Left lung (tissue), 10 donors: ENCODE measurements around the gene NME5. TPM values are rescaled to one million over a fixed set of nuclear protein-coding genes. Genes with fewer than 3 reads are reported as not detected.
"Not testable (repeated sequence)": the region's sequence is repeated elsewhere in the genome, so short reads cannot be mapped to it uniquely, and the experiment has no call there.

Experiments used
- ATAC-seq: fragments of 200-7000 bp; cut with Tn5 transposase; one replicate; pipeline ENCODE4 v1.9.1; 2020; ENCODE audit warnings: moderate library complexity
- DNase-seq, 4 donors: peaks; one replicate each; pipeline ENCODE4 v3.0.0-alpha.2; 2013 to 2020
- H3K27ac ChIP-seq, 2 donors: fragments of 200-600 bp; sonication (generic) in 1 of 2; one replicate each; pipeline versions ENCODE4 v1.5.0 to v1.8.0; 2020 to 2021
- H3K27me3 ChIP-seq, 2 donors: fragments of 200-600 bp; sonication (generic) in 1 of 2; one replicate each; pipeline versions ENCODE4 v1.5.0 to v1.8.0; 2020 to 2021
- H3K36me3 ChIP-seq, 2 donors: fragments of 200-600 bp; sonication (generic) in 1 of 2; one replicate each; pipeline versions ENCODE4 v1.5.0 to v1.8.0; 2020 to 2021
- H3K4me1 ChIP-seq, 2 donors: fragments of 200-600 bp; one replicate each; pipeline ENCODE4 v1.8.0; 2021
- H3K4me3 ChIP-seq, 2 donors: fragments of 200-600 bp; sonication (generic) in 1 of 2; one replicate each; pipeline versions ENCODE4 v1.5.0 to v1.8.0; 2020 to 2021; ENCODE audit warnings: mild to moderate bottlenecking in 1 of 2
- H3K9me3 ChIP-seq, 2 donors: fragments of 200-600 bp; sonication (generic) in 1 of 2; one replicate each; pipeline versions ENCODE4 v1.5.0 to v1.8.0; 2020 to 2021
- intact Hi-C, 2 donors: fragments of 100-400 bp; cut with DNase I; formaldehyde crosslinking; loops; one replicate each; pipeline versions ENCODE4 v1.11.2 to v1.14.2; 2022
- polyA plus RNA-seq, 6 donors: library from polyadenylated mRNA; unstranded; fragments of 120-200 nt; gene quantifications; one replicate each; pipeline ENCODE4 v1.2.1, GENCODE V29; 2013; ENCODE audit not compliant: insufficient read length in 6 of 6
- total RNA-seq, 2 donors: library from RNA; stranded (reverse); fragmentation: NEBNext Ultra II Directional; extraction: Animal tissue kit (Norgen Biotek cat#: 25700); gene quantifications; one replicate each; pipeline ENCODE4 v1.2.1, GENCODE V29; 2021
- TF ChIP-seq, protein P1 (sequence below), 2 donors: fragments of 200-600 bp; sonication (generic) in 1 of 2; IDR thresholded peaks; one replicate each; pipeline versions ENCODE4 v1.5.0 to v1.8.0; 2021; ENCODE audit warnings: antibody characterized with exemption in 2 of 2
- donor health status: DM: no; HTN: yes; CAD: no.
- donor health status: DM: no; HTN: no; CAD: no.

The NME5 gene
- total and polyA plus RNA-seq, 8 donors: 5.9 to 13.0 (median 10.3) TPM

DNA sequence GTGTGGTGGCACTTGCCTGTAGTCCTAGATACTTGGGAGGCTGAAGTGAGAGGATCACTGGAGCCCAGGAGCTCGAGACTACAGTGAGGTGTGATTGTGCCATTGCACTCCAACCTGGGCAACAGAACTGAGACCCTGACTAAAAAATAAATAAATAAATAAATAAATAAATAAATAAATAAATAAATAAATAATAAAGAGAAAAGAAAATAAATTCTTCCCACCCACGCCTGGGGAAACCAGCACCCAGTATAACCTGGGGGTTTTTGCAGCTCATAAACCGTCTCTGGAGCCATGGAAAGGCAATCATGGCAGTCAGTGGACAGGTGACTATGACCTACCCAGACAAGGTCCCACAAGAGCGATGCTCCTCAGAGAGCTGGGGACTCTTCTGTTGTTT lies 47.5 kb downstream of the NME5 start:
- H3K4me3 ChIP-seq: no peak overlapping the region
- H3K27ac ChIP-seq: no peak overlapping the region
- no peaks in the 10 kb centered on the region for H3K9me3 ChIP-seq
- DNase-seq: no peak
- intact Hi-C loops: no loop called here
- TF ChIP-seq, protein P1, sequence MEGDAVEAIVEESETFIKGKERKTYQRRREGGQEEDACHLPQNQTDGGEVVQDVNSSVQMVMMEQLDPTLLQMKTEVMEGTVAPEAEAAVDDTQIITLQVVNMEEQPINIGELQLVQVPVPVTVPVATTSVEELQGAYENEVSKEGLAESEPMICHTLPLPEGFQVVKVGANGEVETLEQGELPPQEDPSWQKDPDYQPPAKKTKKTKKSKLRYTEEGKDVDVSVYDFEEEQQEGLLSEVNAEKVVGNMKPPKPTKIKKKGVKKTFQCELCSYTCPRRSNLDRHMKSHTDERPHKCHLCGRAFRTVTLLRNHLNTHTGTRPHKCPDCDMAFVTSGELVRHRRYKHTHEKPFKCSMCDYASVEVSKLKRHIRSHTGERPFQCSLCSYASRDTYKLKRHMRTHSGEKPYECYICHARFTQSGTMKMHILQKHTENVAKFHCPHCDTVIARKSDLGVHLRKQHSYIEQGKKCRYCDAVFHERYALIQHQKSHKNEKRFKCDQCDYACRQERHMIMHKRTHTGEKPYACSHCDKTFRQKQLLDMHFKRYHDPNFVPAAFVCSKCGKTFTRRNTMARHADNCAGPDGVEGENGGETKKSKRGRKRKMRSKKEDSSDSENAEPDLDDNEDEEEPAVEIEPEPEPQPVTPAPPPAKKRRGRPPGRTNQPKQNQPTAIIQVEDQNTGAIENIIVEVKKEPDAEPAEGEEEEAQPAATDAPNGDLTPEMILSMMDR (IDR thresholded peaks at IDR 0.05): no peak
- H3K27me3 ChIP-seq: peaks cover 0 to 5% of the 10 kb centered on the region in 2 donors
- H3K4me1 ChIP-seq: peaks cover 0 to 4% of the 10 kb centered on the region in 2 donors
- no peaks in the 10 kb centered on the region for H3K36me3 ChIP-seq
- ATAC-seq: no peak

DNA sequence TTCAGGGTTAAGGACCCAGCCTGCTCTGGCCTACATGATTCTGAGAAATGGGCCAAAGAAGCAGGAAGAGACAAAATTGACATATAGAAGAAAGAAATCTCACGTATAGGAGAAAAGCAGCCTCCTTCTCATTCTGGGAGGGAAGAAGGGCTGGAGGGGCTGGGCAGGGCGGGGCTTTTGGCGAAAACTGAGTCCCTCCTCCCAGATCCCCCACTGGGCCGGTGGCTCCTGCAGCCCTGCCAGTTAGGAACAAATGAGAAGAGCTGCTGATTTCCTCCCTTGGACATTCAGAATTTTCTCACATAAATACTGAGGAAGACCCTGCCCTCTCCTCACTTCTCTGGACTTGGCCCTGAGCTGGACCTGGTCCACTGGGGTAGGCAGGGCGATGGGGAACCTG lies 55.5 kb downstream of the NME5 start, which contains the start of gene WNT8A:
TSS of gene WNT8A (plus strand) at position 332 of the 400 bp plus-strand sequence. CDS start 95 bp downstream, outside the sequence.
- no peak for ATAC-seq
- intact Hi-C loops: loop anchor here in 1 of 2 donors (10.0 kb wide), 1 partner anchor 51 kb away; the partner anchor contains the start of gene NME5
- TF ChIP-seq, protein P1 (IDR thresholded peaks at IDR 0.05): no peak

DNA sequence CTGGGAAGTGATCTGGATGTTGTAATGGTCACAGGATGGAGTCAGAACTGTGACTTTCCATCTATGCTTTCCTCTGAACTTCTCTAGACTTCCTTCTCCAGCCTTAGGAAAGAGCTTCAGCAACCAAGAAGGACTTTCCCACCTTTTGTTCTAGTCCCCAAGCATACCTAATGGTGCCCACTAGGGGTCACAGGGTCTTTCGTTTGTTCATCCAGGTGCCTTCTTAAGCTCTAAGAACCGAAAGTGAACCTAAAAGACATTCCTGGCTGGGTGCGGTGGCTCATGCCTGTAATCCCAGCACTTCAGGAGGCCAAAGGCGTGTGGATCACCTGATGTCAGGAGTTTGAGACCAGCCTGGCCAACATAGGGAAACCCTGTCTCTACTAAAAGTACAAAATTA lies 57.2 kb downstream of the NME5 start:
- H3K4me3 ChIP-seq: no peak overlapping the region
- TF ChIP-seq, protein P1 (IDR thresholded peaks at IDR 0.05): no peak
- no peaks in the 10 kb centered on the region for H3K9me3 ChIP-seq
- DNase-seq: no peak
- H3K27ac ChIP-seq: no peak overlapping the region
- H3K4me1 ChIP-seq: no peaks in the 10 kb centered on the region
- intact Hi-C loops: loop anchor here in 1 of 2 donors (10.0 kb wide), 1 partner anchor 53 kb away; the partner anchor contains the start of gene NME5
- no peaks in the 10 kb centered on the region for H3K27me3 ChIP-seq
- ATAC-seq: no peak
- no peaks in the 10 kb centered on the region for H3K36me3 ChIP-seq

More for the DNA sequence above, 55.5 kb downstream of the NME5 start, which contains the start of gene WNT8A:
- no peaks in the 10 kb centered on the region for H3K9me3 ChIP-seq
- H3K4me1 ChIP-seq: no peaks in the 10 kb centered on the region
- H3K36me3 ChIP-seq: no peaks in the 10 kb centered on the region
- H3K4me3 ChIP-seq: no peak within 1 kb of the TSS
- DNase-seq: no peak
- H3K27ac ChIP-seq: no peak within 1 kb of the TSS
- H3K27me3 ChIP-seq: no peaks in the 10 kb centered on the region

DNA sequence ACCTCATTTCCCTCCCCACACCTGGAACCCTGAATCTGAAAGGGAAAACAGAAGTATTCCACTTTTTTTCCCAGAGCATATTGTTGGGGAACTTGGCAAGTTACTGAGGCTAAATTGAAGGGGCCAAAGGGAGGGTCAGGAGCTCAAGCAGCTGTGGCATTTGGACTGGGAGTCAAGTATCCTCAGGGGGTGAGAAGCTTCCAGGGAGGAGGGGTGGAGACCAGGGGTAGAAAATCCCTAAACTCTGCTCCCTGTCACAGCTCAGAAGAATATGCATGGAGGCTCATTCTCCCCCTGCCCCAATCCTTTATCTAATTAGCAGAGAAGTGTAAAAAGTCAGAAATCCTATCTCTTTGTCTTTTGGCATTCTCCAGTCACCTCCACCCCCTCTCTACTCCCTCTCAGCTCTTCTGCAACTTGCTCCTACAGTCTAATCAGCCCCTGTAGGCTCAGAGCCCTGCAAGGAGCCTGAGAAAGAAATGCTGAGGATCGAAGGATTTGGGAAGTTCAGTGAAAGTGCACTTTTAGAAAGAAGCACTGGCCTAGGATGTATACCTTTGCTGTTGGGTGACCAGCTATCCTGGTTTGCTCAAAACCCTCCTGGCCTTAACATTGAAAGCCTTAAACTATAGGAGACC lies 61.1 kb downstream of the NME5 start:
- TF ChIP-seq, protein P1 (IDR thresholded peaks at IDR 0.05): no peak
- intact Hi-C loops: no loop called here
- Histone ChIP-seq H3K4me1 (no peaks in the 10 kb centered on the region), H3K36me3 (no peaks in the 10 kb centered on the region), H3K27ac (no peak overlapping the region), H3K27me3 (no peaks in the 10 kb centered on the region), H3K4me3 (no peak overlapping the region), H3K9me3 (no peaks in the 10 kb centered on the region)
- no peak for ATAC-seq
- DNase-seq: no peak

DNA sequence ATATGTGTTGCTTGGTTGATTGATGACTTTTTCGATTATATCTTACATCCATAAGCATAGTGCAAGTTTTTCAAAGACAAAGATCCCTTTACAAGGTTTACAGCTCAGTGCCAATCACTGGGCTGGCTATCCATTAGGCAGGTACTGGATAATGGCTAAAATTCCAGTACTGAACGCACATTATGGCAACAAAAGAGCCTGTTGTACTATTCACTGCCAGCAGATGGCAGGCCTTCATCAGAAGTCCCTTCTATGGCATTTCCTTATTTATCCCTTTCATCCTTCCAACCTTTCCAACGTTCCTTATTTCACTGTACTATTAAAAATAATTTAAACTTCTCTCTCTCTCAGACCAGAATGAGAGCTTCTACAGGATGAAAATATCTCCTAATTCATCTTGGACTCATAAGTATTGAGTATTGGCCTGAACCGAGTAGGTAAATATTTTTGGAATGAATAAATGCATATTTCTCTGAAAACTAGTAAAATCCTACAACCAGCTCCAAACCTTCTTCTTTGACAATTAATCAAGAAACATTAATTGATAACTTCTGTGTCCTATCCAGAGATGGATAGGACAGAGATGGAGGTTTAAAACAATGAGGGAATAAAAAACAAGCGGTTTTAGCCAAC lies 62.0 kb downstream of the NME5 start:
- no peak overlapping the region for H3K27ac ChIP-seq
- intact Hi-C loops: no loop called here
- no peaks in the 10 kb centered on the region for H3K27me3 ChIP-seq
- no peaks in the 10 kb centered on the region for H3K9me3 ChIP-seq
- TF ChIP-seq, protein P1 (IDR thresholded peaks at IDR 0.05): peak; percentile 76
- no peaks in the 10 kb centered on the region for H3K4me1 ChIP-seq
- no peak overlapping the region for H3K4me3 ChIP-seq
- ATAC-seq (peak; percentile 93), DNase-seq (peak in 2 of 4 donors; percentile 39 to 65)
- H3K36me3 ChIP-seq: no peaks in the 10 kb centered on the region

DNA sequence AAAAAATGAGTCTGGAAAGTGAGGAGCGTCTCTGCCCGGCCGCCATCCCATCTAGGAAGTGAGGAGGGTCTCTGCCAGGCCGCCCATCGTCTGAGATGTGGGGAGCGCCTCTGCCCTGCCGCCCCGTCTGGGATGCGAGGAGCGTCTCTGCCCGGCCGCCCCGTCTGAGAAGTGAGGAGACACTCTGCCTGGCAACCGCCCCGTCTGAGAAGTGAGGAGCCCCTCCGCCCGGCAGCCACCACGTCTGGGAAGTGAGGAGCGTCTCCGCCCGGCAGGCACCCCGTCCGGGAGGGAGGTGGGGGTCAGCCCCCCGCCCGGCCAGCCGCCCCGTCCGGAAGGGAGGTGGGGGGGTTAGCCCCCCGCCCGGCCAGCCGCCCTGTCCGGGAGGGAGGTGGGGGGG lies 69.2 kb downstream of the NME5 start:
- H3K4me1 ChIP-seq, H3K27ac ChIP-seq, DNase-seq, ATAC-seq, H3K9me3 ChIP-seq, intact Hi-C loops, H3K4me3 ChIP-seq, H3K36me3 ChIP-seq, H3K27me3 ChIP-seq: not testable (repeated sequence)
